ENCODE data around the gene SIGLEC6.

DNA sequence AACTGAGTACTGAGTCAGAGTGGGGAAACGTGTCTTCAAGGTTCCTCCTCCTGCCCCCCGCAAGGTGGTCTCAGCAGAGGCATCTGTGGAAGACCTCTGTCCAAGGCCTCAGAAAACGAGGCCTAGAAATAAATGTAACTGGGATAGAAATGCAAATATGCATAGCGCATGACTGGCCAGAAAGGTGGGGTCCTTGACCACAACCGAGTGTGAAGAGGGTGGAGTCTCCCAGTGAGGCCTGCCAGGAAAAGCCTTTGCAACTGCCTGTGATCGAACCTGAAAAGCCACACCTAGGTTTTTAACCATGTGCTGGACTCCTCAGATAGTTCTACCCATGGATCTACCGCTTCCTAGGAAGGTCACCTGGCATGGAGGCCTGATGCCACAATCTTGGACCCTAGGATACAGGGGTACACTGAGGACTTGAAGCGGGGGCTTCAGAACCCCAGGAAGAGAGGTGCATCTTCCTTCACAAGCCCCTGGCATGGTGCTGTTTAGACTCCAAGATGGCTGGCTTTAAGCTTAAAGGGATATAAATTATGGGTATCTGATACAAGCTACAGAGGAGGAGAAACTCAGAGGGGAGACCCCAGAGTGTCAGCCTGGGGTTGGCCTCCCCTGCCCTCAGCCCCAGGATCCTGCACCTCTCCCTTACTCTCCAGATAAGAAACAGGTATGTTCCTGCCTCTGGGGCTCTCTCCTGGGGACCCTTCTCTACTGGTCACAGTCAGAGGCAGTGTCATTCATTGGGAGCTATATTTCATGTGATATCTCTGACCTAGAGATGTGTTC, 18.3 kb upstream of the SIGLEC6 start:
- TF ChIP-seq, protein P1, sequence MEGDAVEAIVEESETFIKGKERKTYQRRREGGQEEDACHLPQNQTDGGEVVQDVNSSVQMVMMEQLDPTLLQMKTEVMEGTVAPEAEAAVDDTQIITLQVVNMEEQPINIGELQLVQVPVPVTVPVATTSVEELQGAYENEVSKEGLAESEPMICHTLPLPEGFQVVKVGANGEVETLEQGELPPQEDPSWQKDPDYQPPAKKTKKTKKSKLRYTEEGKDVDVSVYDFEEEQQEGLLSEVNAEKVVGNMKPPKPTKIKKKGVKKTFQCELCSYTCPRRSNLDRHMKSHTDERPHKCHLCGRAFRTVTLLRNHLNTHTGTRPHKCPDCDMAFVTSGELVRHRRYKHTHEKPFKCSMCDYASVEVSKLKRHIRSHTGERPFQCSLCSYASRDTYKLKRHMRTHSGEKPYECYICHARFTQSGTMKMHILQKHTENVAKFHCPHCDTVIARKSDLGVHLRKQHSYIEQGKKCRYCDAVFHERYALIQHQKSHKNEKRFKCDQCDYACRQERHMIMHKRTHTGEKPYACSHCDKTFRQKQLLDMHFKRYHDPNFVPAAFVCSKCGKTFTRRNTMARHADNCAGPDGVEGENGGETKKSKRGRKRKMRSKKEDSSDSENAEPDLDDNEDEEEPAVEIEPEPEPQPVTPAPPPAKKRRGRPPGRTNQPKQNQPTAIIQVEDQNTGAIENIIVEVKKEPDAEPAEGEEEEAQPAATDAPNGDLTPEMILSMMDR (IDR thresholded peaks at IDR 0.05): no peak
- TF ChIP-seq POLR2A (IDR thresholded peaks at IDR 0.05): no peak

Data from lower leg skin (tissue), 3 donors.